K562 (cell line): ENCODE data around the gene CBX2. TPM values are rescaled to one million over a fixed set of nuclear protein-coding genes. Genes with fewer than 3 reads are reported as not detected.

Source experiments
- polyA plus RNA-seq, 8 experiments: library from polyadenylated mRNA; depleted of rRNA in 4 of 8; stranded (reverse) in 5 of 8; unstranded in 3 of 8; fragments of >200 nt; fragmentation: Nextera tagmentation in 2 of 8; fragmentation: Illumina TruSeq in 1 of 8; extraction: Ambion mirVana in 2 of 8; extraction: Trizol in 1 of 8; gene quantifications; 2 replicates each; pipeline versions ENCODE4 v1.2.1 to v1.2.3, GENCODE V29; 2011 to 2014; ENCODE audit warnings: inconsistent platforms in 1 of 8, missing spikeins in 1 of 8
- total RNA-seq, 7 experiments: library from RNA; depleted of rRNA in 6 of 7; stranded (reverse); fragments of >200 nt in 6 of 7; fragmentation: Illumina TruSeq in 2 of 7; extraction: Trizol in 2 of 7; gene quantifications; 2 replicates each; pipeline versions ENCODE4 v1.2.1 to v1.2.3, GENCODE V29; 2011 to 2021; ENCODE audit warnings: low replicate concordance in 1 of 7
- TF ChIP-seq, protein P1 (sequence below): fragments of 200-600 bp; sonication (generic); IDR thresholded peaks from one replicate; pipeline ENCODE4 v1.6.1; 2012; ENCODE audit warnings: mild to moderate bottlenecking, low read depth, low read length, inconsistent platforms
- TF ChIP-seq, protein P2 (sequence below): fragments of 450-650 bp; IDR thresholded peaks from 2 replicates; pipeline ENCODE4 v1.6.1; 2016; ENCODE audit warnings: mild to moderate bottlenecking, moderate library complexity

CBX2 gene
- total and polyA plus RNA-seq, 9 of the 15 experiments (the other 6 are each of a cell fraction or from before 2014, with no cell fraction given) = 0.66 to 26.9 (median 13.9) TPM

DNA sequence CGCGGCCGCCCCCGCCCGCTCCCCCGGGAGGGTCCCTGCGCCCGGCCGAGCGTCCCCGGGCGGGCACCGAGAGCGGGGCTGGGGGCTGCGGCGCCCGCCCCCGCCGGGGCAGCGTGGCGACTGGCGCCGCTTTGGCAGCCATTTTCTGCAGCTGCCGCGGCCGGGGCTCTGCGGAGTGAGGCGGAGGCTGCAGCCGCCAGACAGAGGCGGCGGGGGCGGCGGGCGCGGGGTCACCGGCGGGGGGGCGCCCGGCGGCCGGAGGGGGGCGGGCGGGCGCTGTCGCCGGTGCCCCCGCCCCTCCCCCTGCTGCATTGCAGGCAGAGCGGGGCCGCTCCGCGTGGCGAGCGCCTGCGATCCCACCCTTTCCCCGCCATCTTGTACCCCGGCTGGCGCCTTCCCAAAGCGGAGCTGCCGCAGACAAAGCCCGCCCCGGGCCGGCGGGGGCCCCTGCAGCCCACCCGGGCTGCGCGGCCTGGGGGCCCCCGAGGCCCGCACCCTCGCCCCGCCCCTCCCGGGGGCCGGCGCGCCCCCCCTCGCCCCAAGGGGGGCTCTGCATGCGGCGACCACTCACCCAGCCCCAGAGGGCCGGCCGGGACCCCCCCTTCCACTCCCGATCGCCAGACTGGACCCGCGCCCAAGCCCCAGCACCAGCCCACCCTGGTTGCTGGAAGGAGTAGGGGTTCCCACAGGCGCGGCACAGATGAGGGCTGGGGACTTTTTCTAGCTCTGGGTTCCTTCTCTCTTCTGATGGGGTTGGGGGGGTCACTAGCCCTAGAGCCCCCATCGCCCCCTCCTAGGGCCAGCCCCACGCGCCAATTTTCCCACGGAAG lies 35.6 kb downstream of the CBX2 start (continued):
- TF ChIP-seq, protein P1, sequence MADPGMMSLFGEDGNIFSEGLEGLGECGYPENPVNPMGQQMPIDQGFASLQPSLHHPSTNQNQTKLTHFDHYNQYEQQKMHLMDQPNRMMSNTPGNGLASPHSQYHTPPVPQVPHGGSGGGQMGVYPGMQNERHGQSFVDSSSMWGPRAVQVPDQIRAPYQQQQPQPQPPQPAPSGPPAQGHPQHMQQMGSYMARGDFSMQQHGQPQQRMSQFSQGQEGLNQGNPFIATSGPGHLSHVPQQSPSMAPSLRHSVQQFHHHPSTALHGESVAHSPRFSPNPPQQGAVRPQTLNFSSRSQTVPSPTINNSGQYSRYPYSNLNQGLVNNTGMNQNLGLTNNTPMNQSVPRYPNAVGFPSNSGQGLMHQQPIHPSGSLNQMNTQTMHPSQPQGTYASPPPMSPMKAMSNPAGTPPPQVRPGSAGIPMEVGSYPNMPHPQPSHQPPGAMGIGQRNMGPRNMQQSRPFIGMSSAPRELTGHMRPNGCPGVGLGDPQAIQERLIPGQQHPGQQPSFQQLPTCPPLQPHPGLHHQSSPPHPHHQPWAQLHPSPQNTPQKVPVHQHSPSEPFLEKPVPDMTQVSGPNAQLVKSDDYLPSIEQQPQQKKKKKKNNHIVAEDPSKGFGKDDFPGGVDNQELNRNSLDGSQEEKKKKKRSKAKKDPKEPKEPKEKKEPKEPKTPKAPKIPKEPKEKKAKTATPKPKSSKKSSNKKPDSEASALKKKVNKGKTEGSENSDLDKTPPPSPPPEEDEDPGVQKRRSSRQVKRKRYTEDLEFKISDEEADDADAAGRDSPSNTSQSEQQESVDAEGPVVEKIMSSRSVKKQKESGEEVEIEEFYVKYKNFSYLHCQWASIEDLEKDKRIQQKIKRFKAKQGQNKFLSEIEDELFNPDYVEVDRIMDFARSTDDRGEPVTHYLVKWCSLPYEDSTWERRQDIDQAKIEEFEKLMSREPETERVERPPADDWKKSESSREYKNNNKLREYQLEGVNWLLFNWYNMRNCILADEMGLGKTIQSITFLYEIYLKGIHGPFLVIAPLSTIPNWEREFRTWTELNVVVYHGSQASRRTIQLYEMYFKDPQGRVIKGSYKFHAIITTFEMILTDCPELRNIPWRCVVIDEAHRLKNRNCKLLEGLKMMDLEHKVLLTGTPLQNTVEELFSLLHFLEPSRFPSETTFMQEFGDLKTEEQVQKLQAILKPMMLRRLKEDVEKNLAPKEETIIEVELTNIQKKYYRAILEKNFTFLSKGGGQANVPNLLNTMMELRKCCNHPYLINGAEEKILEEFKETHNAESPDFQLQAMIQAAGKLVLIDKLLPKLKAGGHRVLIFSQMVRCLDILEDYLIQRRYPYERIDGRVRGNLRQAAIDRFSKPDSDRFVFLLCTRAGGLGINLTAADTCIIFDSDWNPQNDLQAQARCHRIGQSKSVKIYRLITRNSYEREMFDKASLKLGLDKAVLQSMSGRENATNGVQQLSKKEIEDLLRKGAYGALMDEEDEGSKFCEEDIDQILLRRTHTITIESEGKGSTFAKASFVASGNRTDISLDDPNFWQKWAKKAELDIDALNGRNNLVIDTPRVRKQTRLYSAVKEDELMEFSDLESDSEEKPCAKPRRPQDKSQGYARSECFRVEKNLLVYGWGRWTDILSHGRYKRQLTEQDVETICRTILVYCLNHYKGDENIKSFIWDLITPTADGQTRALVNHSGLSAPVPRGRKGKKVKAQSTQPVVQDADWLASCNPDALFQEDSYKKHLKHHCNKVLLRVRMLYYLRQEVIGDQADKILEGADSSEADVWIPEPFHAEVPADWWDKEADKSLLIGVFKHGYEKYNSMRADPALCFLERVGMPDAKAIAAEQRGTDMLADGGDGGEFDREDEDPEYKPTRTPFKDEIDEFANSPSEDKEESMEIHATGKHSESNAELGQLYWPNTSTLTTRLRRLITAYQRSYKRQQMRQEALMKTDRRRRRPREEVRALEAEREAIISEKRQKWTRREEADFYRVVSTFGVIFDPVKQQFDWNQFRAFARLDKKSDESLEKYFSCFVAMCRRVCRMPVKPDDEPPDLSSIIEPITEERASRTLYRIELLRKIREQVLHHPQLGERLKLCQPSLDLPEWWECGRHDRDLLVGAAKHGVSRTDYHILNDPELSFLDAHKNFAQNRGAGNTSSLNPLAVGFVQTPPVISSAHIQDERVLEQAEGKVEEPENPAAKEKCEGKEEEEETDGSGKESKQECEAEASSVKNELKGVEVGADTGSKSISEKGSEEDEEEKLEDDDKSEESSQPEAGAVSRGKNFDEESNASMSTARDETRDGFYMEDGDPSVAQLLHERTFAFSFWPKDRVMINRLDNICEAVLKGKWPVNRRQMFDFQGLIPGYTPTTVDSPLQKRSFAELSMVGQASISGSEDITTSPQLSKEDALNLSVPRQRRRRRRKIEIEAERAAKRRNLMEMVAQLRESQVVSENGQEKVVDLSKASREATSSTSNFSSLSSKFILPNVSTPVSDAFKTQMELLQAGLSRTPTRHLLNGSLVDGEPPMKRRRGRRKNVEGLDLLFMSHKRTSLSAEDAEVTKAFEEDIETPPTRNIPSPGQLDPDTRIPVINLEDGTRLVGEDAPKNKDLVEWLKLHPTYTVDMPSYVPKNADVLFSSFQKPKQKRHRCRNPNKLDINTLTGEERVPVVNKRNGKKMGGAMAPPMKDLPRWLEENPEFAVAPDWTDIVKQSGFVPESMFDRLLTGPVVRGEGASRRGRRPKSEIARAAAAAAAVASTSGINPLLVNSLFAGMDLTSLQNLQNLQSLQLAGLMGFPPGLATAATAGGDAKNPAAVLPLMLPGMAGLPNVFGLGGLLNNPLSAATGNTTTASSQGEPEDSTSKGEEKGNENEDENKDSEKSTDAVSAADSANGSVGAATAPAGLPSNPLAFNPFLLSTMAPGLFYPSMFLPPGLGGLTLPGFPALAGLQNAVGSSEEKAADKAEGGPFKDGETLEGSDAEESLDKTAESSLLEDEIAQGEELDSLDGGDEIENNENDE = no peak
- TF ChIP-seq, protein P2, sequence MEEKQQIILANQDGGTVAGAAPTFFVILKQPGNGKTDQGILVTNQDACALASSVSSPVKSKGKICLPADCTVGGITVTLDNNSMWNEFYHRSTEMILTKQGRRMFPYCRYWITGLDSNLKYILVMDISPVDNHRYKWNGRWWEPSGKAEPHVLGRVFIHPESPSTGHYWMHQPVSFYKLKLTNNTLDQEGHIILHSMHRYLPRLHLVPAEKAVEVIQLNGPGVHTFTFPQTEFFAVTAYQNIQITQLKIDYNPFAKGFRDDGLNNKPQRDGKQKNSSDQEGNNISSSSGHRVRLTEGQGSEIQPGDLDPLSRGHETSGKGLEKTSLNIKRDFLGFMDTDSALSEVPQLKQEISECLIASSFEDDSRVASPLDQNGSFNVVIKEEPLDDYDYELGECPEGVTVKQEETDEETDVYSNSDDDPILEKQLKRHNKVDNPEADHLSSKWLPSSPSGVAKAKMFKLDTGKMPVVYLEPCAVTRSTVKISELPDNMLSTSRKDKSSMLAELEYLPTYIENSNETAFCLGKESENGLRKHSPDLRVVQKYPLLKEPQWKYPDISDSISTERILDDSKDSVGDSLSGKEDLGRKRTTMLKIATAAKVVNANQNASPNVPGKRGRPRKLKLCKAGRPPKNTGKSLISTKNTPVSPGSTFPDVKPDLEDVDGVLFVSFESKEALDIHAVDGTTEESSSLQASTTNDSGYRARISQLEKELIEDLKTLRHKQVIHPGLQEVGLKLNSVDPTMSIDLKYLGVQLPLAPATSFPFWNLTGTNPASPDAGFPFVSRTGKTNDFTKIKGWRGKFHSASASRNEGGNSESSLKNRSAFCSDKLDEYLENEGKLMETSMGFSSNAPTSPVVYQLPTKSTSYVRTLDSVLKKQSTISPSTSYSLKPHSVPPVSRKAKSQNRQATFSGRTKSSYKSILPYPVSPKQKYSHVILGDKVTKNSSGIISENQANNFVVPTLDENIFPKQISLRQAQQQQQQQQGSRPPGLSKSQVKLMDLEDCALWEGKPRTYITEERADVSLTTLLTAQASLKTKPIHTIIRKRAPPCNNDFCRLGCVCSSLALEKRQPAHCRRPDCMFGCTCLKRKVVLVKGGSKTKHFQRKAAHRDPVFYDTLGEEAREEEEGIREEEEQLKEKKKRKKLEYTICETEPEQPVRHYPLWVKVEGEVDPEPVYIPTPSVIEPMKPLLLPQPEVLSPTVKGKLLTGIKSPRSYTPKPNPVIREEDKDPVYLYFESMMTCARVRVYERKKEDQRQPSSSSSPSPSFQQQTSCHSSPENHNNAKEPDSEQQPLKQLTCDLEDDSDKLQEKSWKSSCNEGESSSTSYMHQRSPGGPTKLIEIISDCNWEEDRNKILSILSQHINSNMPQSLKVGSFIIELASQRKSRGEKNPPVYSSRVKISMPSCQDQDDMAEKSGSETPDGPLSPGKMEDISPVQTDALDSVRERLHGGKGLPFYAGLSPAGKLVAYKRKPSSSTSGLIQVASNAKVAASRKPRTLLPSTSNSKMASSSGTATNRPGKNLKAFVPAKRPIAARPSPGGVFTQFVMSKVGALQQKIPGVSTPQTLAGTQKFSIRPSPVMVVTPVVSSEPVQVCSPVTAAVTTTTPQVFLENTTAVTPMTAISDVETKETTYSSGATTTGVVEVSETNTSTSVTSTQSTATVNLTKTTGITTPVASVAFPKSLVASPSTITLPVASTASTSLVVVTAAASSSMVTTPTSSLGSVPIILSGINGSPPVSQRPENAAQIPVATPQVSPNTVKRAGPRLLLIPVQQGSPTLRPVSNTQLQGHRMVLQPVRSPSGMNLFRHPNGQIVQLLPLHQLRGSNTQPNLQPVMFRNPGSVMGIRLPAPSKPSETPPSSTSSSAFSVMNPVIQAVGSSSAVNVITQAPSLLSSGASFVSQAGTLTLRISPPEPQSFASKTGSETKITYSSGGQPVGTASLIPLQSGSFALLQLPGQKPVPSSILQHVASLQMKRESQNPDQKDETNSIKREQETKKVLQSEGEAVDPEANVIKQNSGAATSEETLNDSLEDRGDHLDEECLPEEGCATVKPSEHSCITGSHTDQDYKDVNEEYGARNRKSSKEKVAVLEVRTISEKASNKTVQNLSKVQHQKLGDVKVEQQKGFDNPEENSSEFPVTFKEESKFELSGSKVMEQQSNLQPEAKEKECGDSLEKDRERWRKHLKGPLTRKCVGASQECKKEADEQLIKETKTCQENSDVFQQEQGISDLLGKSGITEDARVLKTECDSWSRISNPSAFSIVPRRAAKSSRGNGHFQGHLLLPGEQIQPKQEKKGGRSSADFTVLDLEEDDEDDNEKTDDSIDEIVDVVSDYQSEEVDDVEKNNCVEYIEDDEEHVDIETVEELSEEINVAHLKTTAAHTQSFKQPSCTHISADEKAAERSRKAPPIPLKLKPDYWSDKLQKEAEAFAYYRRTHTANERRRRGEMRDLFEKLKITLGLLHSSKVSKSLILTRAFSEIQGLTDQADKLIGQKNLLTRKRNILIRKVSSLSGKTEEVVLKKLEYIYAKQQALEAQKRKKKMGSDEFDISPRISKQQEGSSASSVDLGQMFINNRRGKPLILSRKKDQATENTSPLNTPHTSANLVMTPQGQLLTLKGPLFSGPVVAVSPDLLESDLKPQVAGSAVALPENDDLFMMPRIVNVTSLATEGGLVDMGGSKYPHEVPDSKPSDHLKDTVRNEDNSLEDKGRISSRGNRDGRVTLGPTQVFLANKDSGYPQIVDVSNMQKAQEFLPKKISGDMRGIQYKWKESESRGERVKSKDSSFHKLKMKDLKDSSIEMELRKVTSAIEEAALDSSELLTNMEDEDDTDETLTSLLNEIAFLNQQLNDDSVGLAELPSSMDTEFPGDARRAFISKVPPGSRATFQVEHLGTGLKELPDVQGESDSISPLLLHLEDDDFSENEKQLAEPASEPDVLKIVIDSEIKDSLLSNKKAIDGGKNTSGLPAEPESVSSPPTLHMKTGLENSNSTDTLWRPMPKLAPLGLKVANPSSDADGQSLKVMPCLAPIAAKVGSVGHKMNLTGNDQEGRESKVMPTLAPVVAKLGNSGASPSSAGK = peak; percentile 32; the same call in 1 of the 2 replicates
